Fibroblast of the aortic adventitia (primary cell): Measurements from ENCODE around the gene TAF1D. TPM values are rescaled to one million over a fixed set of nuclear protein-coding genes. Genes with fewer than 3 reads are reported as not detected.

Experiments used
- DNase-seq: peaks from one replicate; pipeline ENCODE4 v3.0.0-alpha.2; 2010; ENCODE audit warnings: low read depth
- H3K4me3 ChIP-seq: 2 replicates; pipeline ENCODE4 v1.5.1; 2011; ENCODE audit warnings: low read depth, mild to moderate bottlenecking, control low read depth, low read length, moderate library complexity
- total RNA-seq: library from RNA; depleted of rRNA; stranded (reverse); fragments of >200 nt; gene quantifications from 2 replicates; pipeline ENCODE4 v1.2.3, GENCODE V29; 2012; ENCODE audit warnings: low replicate concordance
- TF ChIP-seq, protein P1 (sequence below): IDR thresholded peaks from 2 replicates; pipeline ENCODE4 v1.5.1; 2011; ENCODE audit warnings: mild to moderate bottlenecking, low read length, control low read depth, inconsistent platforms; ENCODE audit not compliant: insufficient read depth

TAF1D gene
- total RNA-seq, 1 donor, result 233 TPM

DNA sequence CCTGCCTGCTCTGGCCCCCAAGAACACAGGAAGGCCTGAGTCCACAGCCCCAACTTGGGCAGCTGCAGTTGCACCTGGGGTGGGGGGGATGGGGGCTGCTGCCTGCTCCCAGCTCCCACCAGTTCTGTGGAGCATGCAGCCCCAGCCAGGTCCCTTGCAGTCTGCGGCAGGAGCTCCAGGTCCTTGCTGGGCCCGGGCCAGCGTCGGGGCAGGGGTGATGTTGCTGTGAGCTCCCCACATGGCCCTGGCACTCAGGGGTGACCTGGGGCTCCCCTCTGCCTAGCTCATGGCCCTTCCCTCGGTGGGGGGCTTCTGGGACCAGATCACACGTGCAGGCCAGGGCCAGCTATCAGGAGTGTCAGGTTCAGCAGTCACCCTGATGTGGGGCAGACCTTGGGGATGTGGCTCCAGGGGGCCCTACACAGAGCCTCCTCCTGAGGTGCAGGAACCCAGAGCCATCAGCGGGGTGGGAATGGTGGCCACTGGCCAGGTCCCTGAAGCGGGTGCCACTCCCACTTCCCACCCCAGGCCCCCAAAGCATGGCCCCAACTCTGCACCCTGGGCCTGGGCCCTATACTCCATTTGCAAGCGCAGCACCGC lies 32.4 kb upstream of the TAF1D start:
- TF ChIP-seq, protein P1, sequence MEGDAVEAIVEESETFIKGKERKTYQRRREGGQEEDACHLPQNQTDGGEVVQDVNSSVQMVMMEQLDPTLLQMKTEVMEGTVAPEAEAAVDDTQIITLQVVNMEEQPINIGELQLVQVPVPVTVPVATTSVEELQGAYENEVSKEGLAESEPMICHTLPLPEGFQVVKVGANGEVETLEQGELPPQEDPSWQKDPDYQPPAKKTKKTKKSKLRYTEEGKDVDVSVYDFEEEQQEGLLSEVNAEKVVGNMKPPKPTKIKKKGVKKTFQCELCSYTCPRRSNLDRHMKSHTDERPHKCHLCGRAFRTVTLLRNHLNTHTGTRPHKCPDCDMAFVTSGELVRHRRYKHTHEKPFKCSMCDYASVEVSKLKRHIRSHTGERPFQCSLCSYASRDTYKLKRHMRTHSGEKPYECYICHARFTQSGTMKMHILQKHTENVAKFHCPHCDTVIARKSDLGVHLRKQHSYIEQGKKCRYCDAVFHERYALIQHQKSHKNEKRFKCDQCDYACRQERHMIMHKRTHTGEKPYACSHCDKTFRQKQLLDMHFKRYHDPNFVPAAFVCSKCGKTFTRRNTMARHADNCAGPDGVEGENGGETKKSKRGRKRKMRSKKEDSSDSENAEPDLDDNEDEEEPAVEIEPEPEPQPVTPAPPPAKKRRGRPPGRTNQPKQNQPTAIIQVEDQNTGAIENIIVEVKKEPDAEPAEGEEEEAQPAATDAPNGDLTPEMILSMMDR, result no peak
- no peak for DNase-seq

DNA sequence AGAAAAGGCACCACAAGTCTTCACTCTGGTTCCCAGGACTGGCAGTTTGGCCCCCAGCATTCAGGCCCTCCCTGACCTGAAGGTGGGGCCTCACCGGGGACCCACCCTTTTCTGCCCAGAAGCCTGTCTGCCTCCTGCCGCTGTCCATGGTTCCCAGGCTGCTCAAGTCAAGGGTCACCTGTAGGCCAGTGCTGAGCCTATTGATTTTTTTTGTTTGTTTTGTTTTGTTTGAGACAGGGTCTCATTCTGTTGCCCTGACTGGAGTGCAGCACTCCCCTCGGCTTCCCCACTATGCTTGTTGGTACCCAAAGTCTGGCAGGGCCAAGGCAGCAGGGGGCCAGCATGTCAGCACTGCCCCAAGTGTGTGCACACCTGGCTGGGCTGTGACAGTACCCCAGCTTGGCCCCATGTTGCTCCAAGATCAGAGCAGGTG lies 31.8 kb upstream of the TAF1D start:
- TF ChIP-seq, protein P1, result no peak
- no peak for DNase-seq
- no peak overlapping the region for H3K4me3 ChIP-seq

More for the DNA sequence above, 32.4 kb upstream of the TAF1D start:
- H3K4me3 ChIP-seq, result no peak overlapping the region

DNA sequence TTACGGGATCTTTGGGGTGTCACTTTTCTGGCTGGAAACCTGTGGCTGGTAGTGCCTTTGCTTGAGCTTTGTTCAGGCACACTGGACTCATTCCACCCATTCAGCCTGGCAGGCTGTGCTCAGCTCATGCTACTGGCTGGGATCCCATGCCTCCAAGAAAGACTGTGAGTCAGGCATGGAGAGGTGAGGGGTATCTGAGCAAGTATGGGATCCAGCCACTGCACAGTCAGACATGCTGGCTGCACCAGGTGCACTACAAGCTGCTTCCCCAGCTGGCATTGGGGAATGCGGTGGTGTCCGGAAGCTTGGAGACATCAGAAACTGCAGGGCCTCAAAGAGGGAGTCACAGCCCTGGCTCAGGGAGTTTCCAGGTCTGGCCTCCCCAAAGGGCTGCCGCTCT lies 30.8 kb upstream of the TAF1D start:
- no peak for DNase-seq

DNA sequence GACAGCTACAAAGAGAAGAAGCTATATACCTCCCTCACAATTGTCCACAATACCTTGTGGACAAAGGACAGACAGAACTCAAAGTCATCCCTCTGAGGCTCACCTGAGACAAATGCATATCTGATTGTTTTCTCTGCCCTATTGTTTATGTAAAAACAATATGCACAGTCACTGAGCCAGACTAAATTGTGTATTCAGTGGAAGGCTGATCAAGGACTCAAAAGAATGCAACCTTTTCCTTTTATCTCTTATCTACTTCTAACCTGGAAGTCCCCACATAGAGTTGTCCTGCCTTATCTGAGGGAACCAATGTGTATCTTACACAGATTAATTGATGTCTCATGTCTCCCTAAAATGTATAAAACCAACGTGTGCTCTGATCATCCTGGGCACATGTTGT lies 28.9 kb upstream of the TAF1D start:
- TF ChIP-seq, protein P1, result no peak
- H3K4me3 ChIP-seq, result no peak overlapping the region

More for the DNA sequence above, 30.8 kb upstream of the TAF1D start:
- H3K4me3 ChIP-seq, result no peak overlapping the region
- TF ChIP-seq, protein P1, result no peak

DNA sequence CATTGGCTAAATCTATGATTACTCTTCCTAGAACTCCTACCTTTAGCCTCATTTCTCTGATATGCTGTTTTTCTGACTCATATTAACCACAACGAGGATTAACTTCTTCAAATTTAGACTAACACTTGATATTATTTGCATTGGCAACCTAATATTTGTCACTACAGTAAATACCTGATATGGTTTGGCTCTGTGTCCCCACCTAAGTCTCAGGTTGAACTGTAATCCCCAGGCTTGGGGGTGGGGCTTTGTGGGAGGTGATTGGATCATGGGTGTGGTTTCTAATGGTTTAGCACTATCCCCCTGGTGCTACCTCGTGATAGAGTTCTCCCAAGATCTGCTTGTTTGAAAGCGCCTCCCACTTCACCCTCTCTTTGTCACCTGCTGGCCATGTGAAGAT lies 25.7 kb upstream of the TAF1D start:
- no peak overlapping the region for H3K4me3 ChIP-seq
- no peak for DNase-seq
- TF ChIP-seq, protein P1, result no peak

More for the DNA sequence above, 28.9 kb upstream of the TAF1D start:
- DNase-seq, result no peak

DNA sequence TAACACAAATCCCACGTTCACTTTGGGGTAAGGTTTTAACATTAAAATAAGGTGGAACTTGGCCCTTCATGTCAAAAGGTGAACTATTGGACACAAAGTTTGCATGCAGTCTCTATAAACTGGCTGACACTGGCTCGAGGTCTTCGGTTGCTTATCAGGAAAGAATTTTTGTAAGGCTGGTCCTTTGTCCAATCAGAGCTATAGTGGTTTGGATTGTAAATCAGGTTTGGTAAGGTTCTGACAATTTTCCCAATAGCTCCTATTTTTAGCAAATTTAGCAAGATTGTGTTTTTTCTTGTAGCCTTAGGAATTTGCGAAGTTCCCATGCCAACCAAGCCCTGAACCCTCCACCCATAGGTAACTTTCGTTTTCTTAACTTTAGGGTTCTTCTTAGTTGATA lies 25.2 kb upstream of the TAF1D start:
- DNase-seq, result peak; percentile 62
- H3K4me3 ChIP-seq, result no peak overlapping the region
- TF ChIP-seq, protein P1, result no peak

DNA sequence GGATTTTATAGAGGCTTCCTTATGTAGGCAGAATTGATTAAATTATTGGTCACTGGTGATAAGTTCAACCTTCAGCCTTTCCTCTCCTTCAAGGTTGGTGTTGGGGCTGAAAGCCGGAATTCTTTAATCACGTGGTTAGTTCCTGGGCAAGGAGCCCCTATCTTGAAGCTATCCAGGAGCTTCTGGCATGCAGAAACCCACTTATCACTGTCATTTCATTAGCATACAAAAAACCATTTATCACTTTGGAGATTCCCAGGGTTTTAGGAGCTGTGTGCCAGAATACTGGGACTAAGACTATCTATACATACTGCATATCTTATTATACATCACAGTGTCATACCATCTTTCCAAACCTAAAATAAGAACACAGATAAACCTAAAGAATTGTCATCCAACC lies 24.3 kb upstream of the TAF1D start:
- no peak overlapping the region for H3K4me3 ChIP-seq
- peak; percentile 47 for DNase-seq
- TF ChIP-seq, protein P1, result no peak
